CD14-positive monocyte (primary cell): Measurements from ENCODE around the gene GALNT17. TPM values are rescaled to one million over a fixed set of nuclear protein-coding genes. Genes with fewer than 3 reads are reported as not detected.

Experiments used
- DNase-seq, 3 donors: peaks; one replicate each; pipeline ENCODE4 v3.0.0-alpha.2; 2011 to 2022
- H2AFZ ChIP-seq: 2 replicates; pipeline ENCODE4 v1.6.0; 2012; ENCODE audit warnings: mild to moderate bottlenecking, low read depth, low read length, inconsistent platforms; ENCODE audit not compliant: insufficient read depth, poor library complexity, severe bottlenecking
- H3K27ac ChIP-seq, 2 donors: 1 replicate in 1 of 2; 2 replicates in 1 of 2; pipeline ENCODE4 v1.5.1; 2012 to 2013; ENCODE audit warnings: low read length in 2 of 2, control low read depth in 1 of 2, inconsistent platforms in 1 of 2, low read depth in 1 of 2, mild to moderate bottlenecking in 1 of 2
- H3K27me3 ChIP-seq, 2 donors: one replicate each; pipeline versions ENCODE4 v1.6.0 to v1.6.1; 2011 to 2013; ENCODE audit warnings: low read length in 2 of 2; ENCODE audit not compliant: control insufficient read depth in 2 of 2, insufficient read depth in 2 of 2
- H3K36me3 ChIP-seq, 2 donors: replicated peaks in 1 of 2; 1 replicate in 1 of 2; 2 replicates in 1 of 2; pipeline versions ENCODE4 v1.5.1 to v1.6.1; 2012 to 2013; ENCODE audit warnings: low read length in 2 of 2, control low read depth in 1 of 2, inconsistent platforms in 1 of 2, mild to moderate bottlenecking in 1 of 2; ENCODE audit not compliant: insufficient read depth in 2 of 2, control insufficient read depth in 1 of 2
- H3K4me1 ChIP-seq, 2 donors: 1 replicate in 1 of 2; 2 replicates in 1 of 2; pipeline versions ENCODE4 v1.5.1 to v1.6.1; 2012 to 2013; ENCODE audit warnings: low read length in 2 of 2, control low read depth in 1 of 2, inconsistent platforms in 1 of 2, mild to moderate bottlenecking in 1 of 2, moderate library complexity in 1 of 2; ENCODE audit not compliant: insufficient read depth in 2 of 2, control insufficient read depth in 1 of 2
- H3K4me2 ChIP-seq: replicated peaks from 2 replicates; pipeline ENCODE3; 2012; ENCODE audit warnings: low read length, moderate library complexity, mild to moderate bottlenecking; ENCODE audit not compliant: poor library complexity, severe bottlenecking; ENCODE audit errors: extremely low read depth
- H3K4me3 ChIP-seq, 3 experiments: fragments of 200-600 bp in 1 of 3; sonication (generic) in 1 of 3; replicated peaks in 1 of 3; 1 replicate in 2 of 3; 2 replicates in 1 of 3; pipeline ENCODE4 v1.5.1; 2011 to 2013; ENCODE audit warnings: low read length in 3 of 3, mild to moderate bottlenecking in 3 of 3, control low read depth in 2 of 3, low read depth in 2 of 3, inconsistent platforms in 1 of 3, moderate library complexity in 1 of 3
- H3K79me2 ChIP-seq: 2 replicates; pipeline ENCODE4 v1.6.0; 2012; ENCODE audit warnings: mild to moderate bottlenecking, control low read depth, inconsistent platforms, low read length, moderate library complexity; ENCODE audit not compliant: insufficient read depth
- H3K9ac ChIP-seq: 2 replicates; pipeline ENCODE4 v1.6.0; 2017; ENCODE audit warnings: low read length, mild to moderate bottlenecking; ENCODE audit not compliant: insufficient read depth, poor library complexity, severe bottlenecking
- H3K9me3 ChIP-seq, 2 donors: replicated peaks in 1 of 2; 1 replicate in 1 of 2; 2 replicates in 1 of 2; pipeline versions ENCODE4 v1.5.1 to v1.6.1; 2012 to 2013; ENCODE audit warnings: low read length in 2 of 2, control low read depth in 1 of 2; ENCODE audit not compliant: control insufficient read depth in 1 of 2, insufficient read depth in 1 of 2
- H4K20me1 ChIP-seq: 2 replicates; pipeline ENCODE4 v1.6.0; 2012; ENCODE audit warnings: mild to moderate bottlenecking, low read length, control low read depth, moderate library complexity; ENCODE audit not compliant: insufficient read depth
- H3K27ac Mint-ChIP-seq, 7 donors: one replicate each; pipeline ENCODE4 v1.8.0; 2020; ENCODE audit warnings: mild to moderate bottlenecking in 7 of 7, mixed read lengths in 7 of 7, moderate library complexity in 6 of 7, inconsistent platforms in 2 of 7
- H3K27me3 Mint-ChIP-seq, 3 donors: one replicate each; pipeline ENCODE4 v1.8.0; 2021 to 2022; ENCODE audit warnings: low read depth in 3 of 3, mild to moderate bottlenecking in 3 of 3, mixed read lengths in 3 of 3, moderate library complexity in 3 of 3, inconsistent platforms in 1 of 3
- H3K36me3 Mint-ChIP-seq, 2 donors: one replicate each; pipeline ENCODE4 v1.8.0; 2020; ENCODE audit warnings: mixed read lengths in 2 of 2, inconsistent platforms in 1 of 2, mild to moderate bottlenecking in 1 of 2
- H3K4me1 Mint-ChIP-seq: one replicate; pipeline ENCODE4 v1.8.0; 2020; ENCODE audit warnings: mild to moderate bottlenecking, mixed read lengths
- H3K4me3 Mint-ChIP-seq, 2 donors: one replicate each; pipeline ENCODE4 v1.8.0; 2020; ENCODE audit warnings: mild to moderate bottlenecking in 2 of 2, mixed read lengths in 2 of 2, moderate library complexity in 1 of 2
- H3K9me3 Mint-ChIP-seq, 7 donors: one replicate each; pipeline ENCODE4 v1.8.0; 2020 to 2022; ENCODE audit warnings: mixed read lengths in 7 of 7, mild to moderate bottlenecking in 6 of 7, moderate library complexity in 6 of 7, inconsistent platforms in 2 of 7
- CTCF ChIP-seq: fragments of 200-600 bp; IDR thresholded peaks from one replicate; pipeline ENCODE4 v1.8.0; 2022; ENCODE audit warnings: antibody characterized with exemption, mild to moderate bottlenecking
- WGBS: methylation state at CpG from one replicate; pipeline ENCODE4 v1.1.5; 2013; ENCODE audit warnings: missing lambda C conversion rate; ENCODE audit not compliant: insufficient coverage; 5-methylcytosine and 5-hydroxymethylcytosine counted together
- intact Hi-C, 2 donors: fragments of 100-400 bp; cut with micrococcal nuclease; formaldehyde crosslinking; loops; one replicate each; pipeline versions ENCODE4 v1.15.0 to v1.15.1; 2023
- polyA plus RNA-seq, 3 donors: library from polyadenylated mRNA; depleted of rRNA in 1 of 3; unstranded in 2 of 3; stranded (reverse) in 1 of 3; fragments of 300-500 nt in 2 of 3; fragments of >200 nt in 1 of 3; fragmentation: Illumina TruSeq in 2 of 3; gene quantifications; 1 replicate in 2 of 3; 2 replicates in 1 of 3; pipeline ENCODE4 v1.2.3, GENCODE V29; 2012 to 2021

Gene GALNT17
- polyA plus RNA-seq, 3 donors: not detected

- no peaks in the 10 kb centered on the region for H3K4me1 ChIP-seq
- Mint-ChIP-seq H3K4me3 (no peak overlapping the region), H3K4me1 (no peaks in the 10 kb centered on the region), H3K27me3 (peaks cover 2 to 3% (median 2%) of the 10 kb centered on the region in 3 donors), H3K27ac (no peak overlapping the region), H3K36me3 (no peaks in the 10 kb centered on the region), H3K9me3 (peaks cover 0 to 10% (median 3%) of the 10 kb centered on the region in 7 donors)
- H3K79me2 ChIP-seq: no peaks in the 10 kb centered on the region
- no peak for TF ChIP-seq CTCF
- H3K4me3 ChIP-seq: no peak overlapping the region
- H3K27ac ChIP-seq: no peak overlapping the region
- DNase-seq: no peak
- intact Hi-C loops: no loop called here
- H3K9ac ChIP-seq: no peak overlapping the region
- no peak overlapping the region for H2AFZ ChIP-seq
- no peak overlapping the region for H3K4me2 ChIP-seq
- H4K20me1 ChIP-seq: no peaks in the 10 kb centered on the region
- no peaks in the 10 kb centered on the region for H3K36me3 ChIP-seq
- H3K9me3 ChIP-seq: no peaks in the 10 kb centered on the region
- 20% methylated on average over 1 of the region's 3 CpGs for WGBS
- no peaks in the 10 kb centered on the region for H3K27me3 ChIP-seq
Measured at GRCh38 chr7:71716690-71717089, 584.7 kb downstream of the GALNT17 start.

GRCh38 chr7:71718563-71718962, 586.6 kb downstream of the GALNT17 start:
- Mint-ChIP-seq H3K36me3 (no peaks in the 10 kb centered on the region), H3K9me3 (peaks cover 0 to 10% (median 3%) of the 10 kb centered on the region in 7 donors), H3K27me3 (peaks cover 0 to 2% (median 2%) of the 10 kb centered on the region in 3 donors), H3K27ac (peak overlapping the region in 2 of 7 donors; percentile 19 to 26), H3K4me3 (no peak overlapping the region), H3K4me1 (no peaks in the 10 kb centered on the region)
- H3K4me3 ChIP-seq: no peak overlapping the region
- DNase-seq: no peak
- H3K4me2 ChIP-seq: no peak overlapping the region
- intact Hi-C loops: no loop called here
- no peak overlapping the region for H3K27ac ChIP-seq
- H3K36me3 ChIP-seq: no peaks in the 10 kb centered on the region
- no peak for TF ChIP-seq CTCF
- H3K79me2 ChIP-seq: no peaks in the 10 kb centered on the region
- no peaks in the 10 kb centered on the region for H3K27me3 ChIP-seq
- H3K9me3 ChIP-seq: no peaks in the 10 kb centered on the region
- no peaks in the 10 kb centered on the region for H3K4me1 ChIP-seq
- no peak overlapping the region for H2AFZ ChIP-seq
- no peak overlapping the region for H3K9ac ChIP-seq
- WGBS: 95% methylated on average over 5 of the region's 6 CpGs
- H4K20me1 ChIP-seq: no peaks in the 10 kb centered on the region
